HG02852 (cell line): ENCODE results near the gene RNF111.
A peak's percentile ranks its signal among the peaks of the same experiment; 100 is the strongest.
"Not testable (repeated sequence)": the region's sequence is repeated elsewhere in the genome, so short reads cannot be mapped to it uniquely, and the experiment has no call there.

Experiments used
- ATAC-seq: cut with Tn5 transposase; IDR thresholded peaks from one replicate; pipeline ENCODE4 v1.9.1; 2021; ENCODE audit warnings: mild to moderate bottlenecking, moderate library complexity; ENCODE audit not compliant: unreplicated experiment

Gene RNF111

DNA sequence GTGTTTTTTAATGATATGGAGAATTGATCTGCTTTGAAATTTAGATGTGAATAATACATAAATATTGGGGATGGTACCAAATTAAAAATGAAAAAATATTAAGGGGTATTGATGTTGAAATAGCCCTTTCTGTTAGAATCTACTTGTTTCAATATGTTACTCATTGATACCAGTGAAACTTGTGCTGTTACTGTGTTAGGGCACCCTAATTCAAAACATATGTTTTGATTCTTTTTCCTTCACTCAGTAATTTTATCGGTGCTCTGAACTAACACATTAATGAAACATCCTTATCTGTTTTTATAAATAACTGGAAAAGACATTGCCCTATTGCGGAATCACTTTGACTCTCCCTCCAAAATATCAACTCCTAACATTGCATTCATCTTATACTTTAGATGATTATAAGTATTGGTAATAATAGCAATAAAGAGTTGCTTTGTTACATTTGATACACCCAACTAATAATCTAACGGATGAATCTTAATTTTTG, 65.5 kb downstream of the RNF111 start:
- ATAC-seq: no peak

DNA sequence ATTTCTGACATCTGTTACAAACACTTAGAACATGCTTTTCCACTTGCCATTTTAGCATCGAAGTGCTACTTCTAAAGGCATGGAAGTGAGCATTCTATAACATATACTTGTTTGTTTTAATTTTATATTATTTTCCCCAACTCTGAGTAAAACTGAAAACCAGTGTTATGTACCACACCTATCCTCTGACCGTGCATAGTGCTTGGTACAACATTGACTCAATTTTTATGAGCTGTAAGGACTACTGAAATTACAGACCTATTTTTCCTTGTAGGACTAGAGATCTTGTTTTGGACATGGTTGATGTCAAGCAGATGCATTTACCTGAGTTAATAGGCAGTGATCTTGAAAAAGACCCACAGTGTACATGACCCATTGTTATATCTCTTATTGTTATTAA, 66.0 kb downstream of the RNF111 start:
- ATAC-seq: no peak

DNA sequence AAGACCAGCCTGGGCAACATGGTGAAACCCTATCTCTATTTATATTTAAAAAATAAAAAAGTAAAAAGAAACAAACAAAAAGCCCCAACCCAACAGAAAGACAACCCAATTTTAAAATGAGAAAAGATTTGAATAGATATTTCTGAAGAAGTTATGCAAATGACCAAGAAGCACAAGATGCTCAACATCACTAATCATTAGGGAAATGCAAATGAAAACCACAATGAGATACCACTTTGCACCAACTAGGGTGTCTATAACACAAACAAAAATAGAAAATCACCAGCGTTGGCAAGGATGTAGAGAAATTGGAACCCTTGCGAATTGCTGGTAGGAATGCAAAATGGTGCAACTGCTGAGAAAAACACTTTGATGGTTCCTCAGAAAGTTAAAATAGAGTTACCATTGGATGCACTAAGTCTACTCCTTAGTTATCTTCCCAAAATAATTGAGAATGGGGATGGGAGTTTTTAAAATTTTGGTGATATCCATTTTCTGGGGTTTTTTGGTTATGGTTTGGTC, 71.7 kb downstream of the RNF111 start:
- ATAC-seq: no peak

DNA sequence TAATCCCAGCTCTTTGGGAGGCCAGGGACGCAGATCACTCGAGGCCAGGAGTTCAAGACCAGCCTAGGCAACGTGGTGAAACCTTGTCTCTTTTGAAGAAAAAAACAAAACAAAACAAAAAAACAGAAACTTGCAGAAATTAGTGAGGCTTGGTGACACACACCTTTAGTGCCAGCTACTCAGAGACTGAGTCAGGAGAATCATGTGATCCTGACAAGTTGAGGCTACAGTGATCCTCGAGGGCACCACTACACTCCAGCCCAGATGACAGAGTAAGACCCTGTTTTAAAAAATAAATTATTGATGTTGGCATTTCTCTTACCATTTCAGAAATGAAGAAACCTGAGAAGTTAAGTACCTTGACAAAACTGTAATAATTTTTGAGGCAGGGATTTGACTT, 72.9 kb downstream of the RNF111 start:
- no peak for ATAC-seq

DNA sequence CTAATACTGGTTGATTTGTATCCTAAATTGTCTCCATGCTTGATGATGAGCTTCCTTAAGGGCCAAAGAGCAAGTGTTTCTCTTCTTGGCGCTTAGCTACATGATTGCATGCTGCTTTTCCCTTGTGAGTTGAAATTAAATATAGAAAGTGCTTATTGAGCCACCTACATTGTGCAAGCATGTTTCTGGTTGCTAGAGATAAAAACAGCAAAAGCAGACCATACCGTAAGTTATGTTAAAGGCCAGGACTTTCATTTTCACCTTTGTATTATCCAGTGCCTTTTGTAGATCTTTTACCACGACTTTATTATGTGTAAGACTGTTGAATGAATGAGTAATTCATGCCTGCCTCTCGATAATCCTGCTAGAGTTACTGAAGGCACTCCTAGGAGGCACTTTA, 75.6 kb downstream of the RNF111 start:
- ATAC-seq: no peak

DNA sequence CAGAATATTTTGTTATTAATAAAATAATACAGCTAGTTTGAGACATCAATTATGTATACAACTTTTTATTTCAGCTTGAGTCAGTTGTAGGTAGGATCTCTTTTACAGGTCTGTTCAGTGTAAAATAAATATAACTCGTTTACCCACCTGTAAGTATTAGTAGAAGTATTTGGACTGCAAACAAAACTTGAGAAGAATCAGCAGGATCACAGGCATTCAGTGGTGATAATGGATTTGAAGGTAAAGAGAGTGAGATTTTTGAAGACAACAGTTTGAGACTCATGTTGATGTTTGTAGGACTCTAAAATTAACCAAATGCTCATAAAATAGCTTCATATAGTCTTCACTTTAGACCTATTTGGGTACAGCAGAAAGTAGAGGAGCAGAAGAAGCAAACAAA, 82.0 kb downstream of the RNF111 start:
- no peak for ATAC-seq

DNA sequence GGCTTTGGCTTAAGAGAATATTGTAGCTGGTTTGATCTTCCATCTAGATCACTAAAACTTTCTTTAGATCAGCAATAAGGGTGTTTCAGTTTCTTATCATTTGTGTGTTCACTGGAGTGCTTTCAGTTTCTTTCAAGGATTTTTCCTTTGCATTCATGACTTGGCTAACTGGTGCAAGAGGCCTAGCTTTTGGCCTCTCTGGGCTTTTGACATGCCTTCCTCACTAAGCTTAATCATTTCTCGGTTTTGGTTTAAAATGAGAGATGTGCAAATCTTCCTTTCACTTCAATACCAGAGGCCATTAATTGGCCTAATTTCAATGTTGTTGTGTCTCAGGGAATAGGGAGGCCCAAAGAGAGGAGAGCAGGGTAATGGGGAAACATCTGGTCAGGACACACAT, 87.1 kb downstream of the RNF111 start:
- ATAC-seq: no peak

DNA sequence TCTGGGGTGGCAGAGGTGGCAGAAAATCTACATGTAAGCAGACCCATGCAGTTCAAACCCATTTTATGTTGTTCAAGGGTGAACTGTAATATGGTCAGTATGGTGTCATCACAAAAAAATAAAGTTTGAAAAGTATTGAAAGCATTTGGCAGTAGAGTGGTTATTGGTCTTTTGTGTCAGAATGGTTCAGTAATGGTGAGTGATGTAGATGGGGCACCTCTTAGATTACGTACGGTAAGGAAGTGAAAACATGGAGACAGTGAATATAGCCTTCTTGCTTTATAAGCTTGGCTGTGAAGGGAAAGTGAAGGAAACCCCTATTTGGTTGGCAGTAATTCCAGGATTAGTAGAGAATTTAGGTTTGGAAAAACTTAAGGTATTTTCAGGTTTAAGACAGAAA, 100.3 kb downstream of the RNF111 start:
- no peak for ATAC-seq

DNA sequence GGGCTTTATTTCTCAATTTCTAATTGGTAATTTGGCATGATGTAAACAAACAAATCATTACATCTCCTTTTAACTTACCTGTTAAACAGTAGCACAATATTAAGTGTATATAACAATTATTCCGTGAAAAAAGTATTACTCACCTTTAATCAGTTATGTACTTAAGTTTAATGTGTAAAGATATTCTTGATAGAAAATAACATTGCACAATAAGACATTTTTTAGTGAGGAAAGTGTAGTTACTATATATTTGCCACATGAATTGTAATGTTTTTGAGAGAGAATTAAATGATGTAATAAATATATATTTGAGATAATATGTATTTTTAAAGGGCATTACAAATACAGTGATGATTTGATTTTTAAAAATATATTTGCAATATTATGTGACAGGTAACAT, 106.6 kb downstream of the RNF111 start:
- no peak for ATAC-seq

DNA sequence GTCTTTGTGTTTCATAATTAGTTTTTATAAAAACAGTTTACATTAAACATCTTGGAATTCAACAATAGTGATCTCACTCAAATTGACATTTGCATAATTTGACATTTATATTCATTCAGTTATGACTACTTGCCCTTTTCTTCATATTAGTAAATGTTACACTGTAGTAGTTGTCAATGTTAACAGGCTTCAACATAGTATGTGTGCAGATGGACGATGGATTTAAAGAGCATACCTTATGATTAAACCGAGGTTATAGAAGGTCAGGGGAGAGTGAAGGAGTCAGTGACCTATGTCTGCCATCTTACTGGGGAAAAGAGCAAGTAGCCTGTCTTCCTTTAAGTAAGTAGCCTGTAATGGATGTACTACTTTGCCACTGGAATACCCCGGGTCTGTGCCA, 109.0 kb downstream of the RNF111 start:
- ATAC-seq: no peak

DNA sequence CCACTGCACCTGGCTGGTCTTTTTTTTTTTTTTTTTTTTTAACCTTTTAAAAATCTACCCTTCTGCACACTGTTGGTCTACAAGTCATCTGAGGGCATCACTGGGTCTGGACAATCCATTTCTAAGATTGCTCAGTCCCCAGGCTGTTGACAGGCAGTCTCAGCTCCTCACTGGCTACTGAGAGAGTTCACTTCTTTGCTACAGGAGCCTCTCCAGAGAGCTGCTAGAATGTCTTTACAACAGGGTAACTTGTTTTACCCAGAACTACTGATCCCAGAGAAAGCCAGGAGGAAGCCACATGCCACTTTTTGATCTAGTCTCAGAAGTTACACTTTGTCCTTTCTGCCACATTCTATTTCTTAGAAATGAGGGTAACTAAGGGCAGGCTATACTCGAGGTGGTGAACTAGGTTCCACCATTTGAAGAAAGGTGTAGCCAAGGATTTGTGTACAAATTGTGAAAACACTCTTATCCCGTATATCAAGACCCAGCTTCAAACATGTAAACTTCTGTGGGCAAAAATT, 111.8 kb downstream of the RNF111 start:
- no peak for ATAC-seq

DNA sequence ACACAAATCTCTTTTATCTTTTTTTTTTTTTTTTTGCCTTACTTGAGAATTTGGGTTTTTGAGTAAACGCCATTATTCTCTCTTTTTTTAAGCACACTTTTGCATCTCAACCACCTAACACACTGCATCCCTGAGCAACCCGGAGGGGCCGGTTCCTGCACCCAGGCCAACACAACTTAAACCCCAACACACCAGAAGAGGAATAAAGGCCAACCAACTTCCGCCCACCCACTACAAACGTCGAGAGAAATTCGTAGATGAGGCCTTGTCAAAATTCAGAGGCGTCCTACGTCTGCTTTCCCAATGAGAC, 117.1 kb downstream of the RNF111 start:
- no peak for ATAC-seq

DNA sequence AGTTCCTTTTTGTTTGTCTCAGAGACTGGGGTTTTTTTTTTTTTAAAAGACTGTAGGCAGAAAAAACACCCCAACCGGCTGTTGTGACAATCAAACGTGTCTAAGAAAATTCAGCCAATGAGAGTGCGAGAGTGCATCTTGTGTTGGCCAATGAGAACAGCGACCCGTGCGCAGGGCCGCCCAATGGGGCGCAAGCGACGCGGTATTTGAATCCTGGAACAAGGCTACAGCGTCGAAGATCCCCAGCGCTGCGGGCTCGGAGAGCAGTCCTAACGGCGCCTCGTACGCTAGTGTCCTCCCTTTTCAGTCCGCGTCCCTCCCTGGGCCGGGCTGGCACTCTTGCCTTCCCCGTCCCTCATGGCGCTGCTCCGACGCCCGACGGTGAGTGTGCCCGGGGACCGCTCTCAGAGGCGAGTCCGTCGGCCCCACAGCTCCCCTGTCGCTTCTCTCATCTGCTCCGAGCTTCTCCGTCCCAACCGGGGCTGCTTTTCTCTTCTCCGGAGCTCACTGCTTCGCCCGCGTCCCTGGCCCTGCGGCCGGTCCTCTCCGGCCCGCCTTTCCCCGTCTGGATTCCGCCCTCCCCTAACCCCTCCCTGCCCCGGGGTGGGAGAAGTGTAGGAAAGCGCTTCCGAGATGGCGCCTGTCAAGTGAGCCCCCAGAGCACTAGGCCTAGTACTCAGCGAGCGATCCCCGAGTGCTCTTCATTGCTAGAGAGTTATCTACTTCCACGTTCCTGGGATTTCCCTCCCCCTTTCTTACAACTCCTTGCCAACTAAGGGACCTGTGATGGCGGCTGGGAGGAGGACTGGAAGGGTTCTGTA, 117.7 kb downstream of the RNF111 start, which contains the start of gene CCNB2:
TSS of gene CCNB2 (plus strand) at position 235 of the 821 bp plus-strand sequence. CDS start at position 358, 123 bp downstream.
- peak; percentile 99 for ATAC-seq

DNA sequence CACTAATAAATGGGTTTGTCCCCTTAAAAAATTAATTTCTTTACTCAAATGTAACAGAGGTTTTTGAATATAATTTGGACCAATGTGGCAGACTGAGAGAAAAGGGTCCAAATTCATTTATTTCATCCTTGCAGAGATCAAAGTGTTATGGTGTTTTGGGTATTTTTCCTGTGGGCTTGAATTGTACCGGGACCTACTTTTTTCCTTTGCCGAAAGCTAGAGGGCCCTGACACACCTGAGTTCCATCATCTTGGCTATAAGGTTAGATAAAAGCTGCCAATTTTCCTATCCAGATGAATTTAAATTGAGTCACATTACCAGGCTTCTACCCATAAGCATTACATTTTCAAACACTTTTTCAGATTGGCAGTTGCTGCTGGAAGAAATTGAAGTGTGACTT, 118.4 kb downstream of the RNF111 start:
- no peak for ATAC-seq

DNA sequence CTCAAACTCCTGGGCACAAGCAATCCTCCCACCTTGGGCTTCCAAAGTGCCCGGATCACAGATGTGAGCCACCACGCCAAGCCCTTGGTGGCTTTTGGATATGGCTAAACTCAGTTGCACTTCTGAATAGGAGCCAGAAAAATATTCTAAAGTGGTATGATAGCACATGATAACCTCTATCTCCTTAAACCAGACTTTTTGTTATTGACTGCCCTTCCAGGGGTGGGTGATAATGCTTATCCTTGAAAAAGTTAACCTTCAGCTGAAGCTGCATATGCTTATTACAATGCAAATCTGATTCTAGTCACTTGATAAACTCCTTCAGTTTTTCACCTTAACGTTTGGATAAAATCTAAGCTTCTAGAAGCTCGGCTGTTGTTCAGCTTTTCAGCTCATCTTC, 123.8 kb downstream of the RNF111 start:
- no peak for ATAC-seq

DNA sequence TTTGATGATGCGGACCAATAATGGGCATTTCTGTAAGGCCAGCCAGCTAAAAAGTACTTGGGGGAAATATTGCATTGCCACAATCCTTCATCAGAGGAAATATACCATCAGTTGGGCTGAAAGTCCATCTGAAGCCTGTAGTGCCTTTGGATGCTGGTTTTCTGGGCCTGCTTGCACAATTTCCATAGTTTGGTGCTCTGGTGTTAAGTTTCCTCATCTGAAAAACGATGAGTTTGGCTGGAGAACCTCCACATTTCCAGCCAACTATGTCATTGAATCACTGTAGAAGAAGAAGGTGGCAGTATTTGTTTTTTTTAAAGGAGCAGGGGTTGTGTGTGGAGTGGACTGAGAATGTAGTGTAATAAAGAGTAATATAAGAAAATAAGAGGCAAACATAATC, 127.6 kb downstream of the RNF111 start:
- no peak for ATAC-seq

DNA sequence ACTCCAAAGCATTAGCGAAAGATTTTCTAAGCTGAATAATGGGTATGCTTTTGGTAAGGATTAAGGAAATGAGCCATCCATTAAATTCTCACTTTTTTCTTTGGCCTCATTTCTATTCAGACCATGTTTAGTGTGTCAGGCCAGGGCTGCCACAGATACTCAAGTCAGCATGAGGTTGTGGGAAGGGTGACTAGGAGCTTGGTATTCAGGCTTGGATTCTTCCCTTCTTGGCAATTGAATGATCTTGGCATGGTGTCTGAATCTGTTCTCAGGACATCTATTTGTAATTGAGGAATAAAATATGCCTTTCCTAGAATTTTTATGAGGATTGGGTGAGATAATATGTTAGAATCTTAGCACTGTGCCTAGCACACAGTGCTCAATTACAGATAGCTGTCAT, 128.7 kb downstream of the RNF111 start:
- no peak for ATAC-seq

DNA sequence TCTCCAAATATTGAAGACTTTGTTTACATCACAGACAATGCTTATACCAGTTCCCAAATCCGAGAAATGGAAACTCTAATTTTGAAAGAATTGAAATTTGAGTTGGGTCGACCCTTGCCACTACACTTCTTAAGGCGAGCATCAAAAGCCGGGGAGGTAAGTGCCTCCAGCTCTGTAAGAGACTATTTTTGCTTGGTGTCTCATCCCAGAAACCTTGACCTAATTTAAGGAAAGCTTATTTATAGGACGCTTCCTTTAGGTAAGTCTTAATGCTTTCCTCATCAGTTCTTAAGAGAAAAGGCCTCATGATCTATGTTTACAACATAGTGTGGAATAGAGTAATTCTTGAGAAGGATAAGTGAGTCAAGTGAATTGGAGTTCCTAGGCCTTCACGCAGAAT, 129.3 kb downstream of the RNF111 start:
- no peak for ATAC-seq

DNA sequence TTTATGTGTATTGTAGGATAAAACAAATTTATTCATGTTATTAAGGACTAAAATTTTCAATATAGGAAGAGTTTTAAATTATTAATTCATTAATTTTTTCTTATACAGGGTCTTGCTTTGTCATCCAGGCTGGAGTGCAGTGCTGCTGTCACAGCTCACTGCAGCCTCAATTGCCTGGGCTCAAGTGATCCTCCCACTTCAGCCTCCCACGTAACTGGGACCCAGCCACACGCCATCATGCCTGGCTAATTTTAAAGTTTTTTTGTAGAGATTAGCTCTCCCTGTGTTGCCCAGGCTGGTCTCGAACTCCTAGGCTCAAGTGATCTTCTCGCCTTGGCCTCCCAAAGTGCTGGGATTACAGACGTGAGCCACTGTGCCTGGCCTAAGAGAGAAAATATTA, 132.2 kb downstream of the RNF111 start:
- ATAC-seq: no peak

DNA sequence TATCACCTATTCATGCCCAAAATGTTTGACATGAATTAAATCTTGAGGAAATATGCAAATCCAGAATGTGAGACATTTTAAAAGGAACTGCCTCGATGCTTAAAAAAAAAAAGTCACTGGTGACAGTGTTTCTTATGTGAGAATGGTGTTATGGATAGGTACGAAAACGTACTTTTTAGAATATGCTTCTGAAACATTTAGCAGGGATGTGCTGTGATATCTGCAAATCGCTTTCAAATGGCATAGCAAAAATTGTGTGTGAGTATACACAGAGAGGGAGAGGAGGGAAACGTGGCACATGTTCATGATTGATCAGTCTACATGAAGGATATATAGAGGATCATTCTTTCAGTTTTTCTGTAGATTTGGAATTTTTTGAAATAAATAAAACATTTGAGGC, 133.5 kb downstream of the RNF111 start:
- no peak for ATAC-seq

DNA sequence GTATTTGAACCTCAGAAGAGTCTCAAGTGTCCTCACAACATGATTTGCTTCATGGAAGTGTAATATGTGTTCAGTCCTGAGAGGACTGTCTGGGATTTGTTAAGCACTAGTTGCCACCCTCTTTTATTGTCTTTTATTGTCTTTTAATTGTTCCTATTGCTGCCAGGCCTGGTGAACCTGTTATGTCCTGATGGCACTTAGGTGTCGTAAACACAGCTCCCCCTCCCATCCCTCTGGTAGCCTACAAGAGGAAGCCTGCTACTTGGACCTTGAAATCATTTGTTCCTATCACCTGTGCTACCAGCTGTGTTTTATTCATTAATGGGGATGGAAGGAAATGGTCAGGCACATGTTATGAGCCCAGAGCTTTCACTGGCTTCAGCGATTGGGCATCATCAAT, 136.8 kb downstream of the RNF111 start:
- ATAC-seq: no peak

DNA sequence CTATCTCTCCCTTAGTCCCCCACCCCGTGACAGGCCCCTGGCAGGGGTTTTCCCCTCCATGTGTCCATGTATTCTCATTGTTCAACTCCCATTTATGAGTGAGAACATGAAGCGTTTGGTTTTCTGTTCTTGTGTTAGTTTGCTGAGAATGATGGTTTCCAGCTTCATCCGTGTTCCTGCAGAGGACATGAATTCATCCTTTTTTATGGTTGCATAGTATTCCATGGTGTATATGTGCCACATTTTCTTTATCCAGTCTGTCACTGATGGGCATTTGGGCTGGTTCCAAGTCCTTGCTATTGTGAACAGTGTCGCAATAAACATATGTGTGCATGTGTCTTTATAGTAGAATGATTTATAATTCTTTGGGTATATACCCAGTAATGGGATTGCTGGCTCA, 138.2 kb downstream of the RNF111 start:
- not testable (repeated sequence) for ATAC-seq

DNA sequence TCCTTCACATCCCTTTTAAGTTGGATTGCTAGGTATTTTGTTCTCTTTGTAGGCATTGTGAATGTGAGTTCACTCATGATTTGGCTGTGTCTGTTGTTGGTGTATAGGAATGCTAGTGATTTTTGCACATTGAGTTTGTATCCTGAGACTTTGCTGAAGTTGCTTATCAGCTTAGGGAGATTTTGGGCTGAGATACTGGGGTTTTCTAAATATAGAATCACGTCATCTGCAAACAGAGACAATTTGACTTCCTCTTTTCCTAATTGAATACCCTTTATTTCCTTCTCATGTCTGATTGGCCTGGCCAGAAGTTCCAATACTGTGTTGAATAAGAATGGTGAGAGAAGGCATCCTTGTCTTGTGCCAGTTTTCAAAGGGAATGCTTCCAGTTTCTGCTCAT, 139.8 kb downstream of the RNF111 start:
- not testable (repeated sequence) for ATAC-seq
